Measurements from ENCODE around the gene USP10. TPM values are rescaled to one million over a fixed set of nuclear protein-coding genes. Genes with fewer than 3 reads are reported as not detected.

USP10 gene
- total and polyA plus RNA-seq, 4 donors: 28.2 to 46.1 (median 42.0) TPM

- Histone ChIP-seq H3K9ac (ENCODE audit: low read depth in 1 of 2, low read length in 2 of 2) (no peak overlapping the region), H3K4me3 (ENCODE audit: low read depth in 1 of 3, low read length in 3 of 3) (no peak overlapping the region), H3K9me3 (ENCODE audit: control insufficient read depth in 4 of 4, low read length in 3 of 4) (no peaks in the 10 kb centered on the region), H3K4me1 (ENCODE audit: control insufficient read depth in 4 of 4, insufficient read depth in 4 of 4, low read length in 3 of 4) (no peaks in the 10 kb centered on the region), H3K27me3 (ENCODE audit: control insufficient read depth in 4 of 4, insufficient read depth in 4 of 4, low read length in 3 of 4) (no peaks in the 10 kb centered on the region), H3K36me3 (ENCODE audit: control insufficient read depth in 4 of 4, insufficient read depth in 3 of 4, low read depth in 1 of 4, low read length in 3 of 4) (no peaks in the 10 kb centered on the region), H3K27ac (ENCODE audit: low read depth in 1 of 2, low read length in 2 of 2) (no peak overlapping the region)
- no peak for DNase-seq (ENCODE audit: low spot score)
- TF ChIP-seq JUND (IDR thresholded peaks at IDR 0.05) (no peak), SP1 (IDR thresholded peaks at IDR 0.05) (no peak), FOXA2 (IDR thresholded peaks at IDR 0.05) (no peak), CTCF (IDR thresholded peaks at IDR 0.05; ENCODE audit: low read depth, low read length, missing input control) (no peak), TAF1 (conservative IDR thresholded peaks at IDR 0.05) (no peak), HNF4G (IDR thresholded peaks at IDR 0.05) (no peak), HNF4A (conservative IDR thresholded peaks at IDR 0.05) (no peak), MAX (IDR thresholded peaks at IDR 0.05) (no peak), EGR1 (IDR thresholded peaks at IDR 0.05; ENCODE audit: low read depth in 2 of 2) (no peak), RAD21 (IDR thresholded peaks at IDR 0.05) (no peak), RXRA (IDR thresholded peaks at IDR 0.05) (no peak), FOXA1 (IDR thresholded peaks at IDR 0.05) (no peak), ZBTB33 (IDR thresholded peaks at IDR 0.05) (no peak), GABPA (IDR thresholded peaks at IDR 0.05 in 1 of 2, conservative IDR thresholded peaks at IDR 0.05 in 1 of 2) (no peak), NR2F2 (IDR thresholded peaks at IDR 0.05) (no peak)
- TF ChIP-seq, protein P1, sequence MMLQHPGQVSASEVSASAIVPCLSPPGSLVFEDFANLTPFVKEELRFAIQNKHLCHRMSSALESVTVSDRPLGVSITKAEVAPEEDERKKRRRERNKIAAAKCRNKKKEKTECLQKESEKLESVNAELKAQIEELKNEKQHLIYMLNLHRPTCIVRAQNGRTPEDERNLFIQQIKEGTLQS (IDR thresholded peaks at IDR 0.05): no peak
- TF ChIP-seq, protein P2, sequence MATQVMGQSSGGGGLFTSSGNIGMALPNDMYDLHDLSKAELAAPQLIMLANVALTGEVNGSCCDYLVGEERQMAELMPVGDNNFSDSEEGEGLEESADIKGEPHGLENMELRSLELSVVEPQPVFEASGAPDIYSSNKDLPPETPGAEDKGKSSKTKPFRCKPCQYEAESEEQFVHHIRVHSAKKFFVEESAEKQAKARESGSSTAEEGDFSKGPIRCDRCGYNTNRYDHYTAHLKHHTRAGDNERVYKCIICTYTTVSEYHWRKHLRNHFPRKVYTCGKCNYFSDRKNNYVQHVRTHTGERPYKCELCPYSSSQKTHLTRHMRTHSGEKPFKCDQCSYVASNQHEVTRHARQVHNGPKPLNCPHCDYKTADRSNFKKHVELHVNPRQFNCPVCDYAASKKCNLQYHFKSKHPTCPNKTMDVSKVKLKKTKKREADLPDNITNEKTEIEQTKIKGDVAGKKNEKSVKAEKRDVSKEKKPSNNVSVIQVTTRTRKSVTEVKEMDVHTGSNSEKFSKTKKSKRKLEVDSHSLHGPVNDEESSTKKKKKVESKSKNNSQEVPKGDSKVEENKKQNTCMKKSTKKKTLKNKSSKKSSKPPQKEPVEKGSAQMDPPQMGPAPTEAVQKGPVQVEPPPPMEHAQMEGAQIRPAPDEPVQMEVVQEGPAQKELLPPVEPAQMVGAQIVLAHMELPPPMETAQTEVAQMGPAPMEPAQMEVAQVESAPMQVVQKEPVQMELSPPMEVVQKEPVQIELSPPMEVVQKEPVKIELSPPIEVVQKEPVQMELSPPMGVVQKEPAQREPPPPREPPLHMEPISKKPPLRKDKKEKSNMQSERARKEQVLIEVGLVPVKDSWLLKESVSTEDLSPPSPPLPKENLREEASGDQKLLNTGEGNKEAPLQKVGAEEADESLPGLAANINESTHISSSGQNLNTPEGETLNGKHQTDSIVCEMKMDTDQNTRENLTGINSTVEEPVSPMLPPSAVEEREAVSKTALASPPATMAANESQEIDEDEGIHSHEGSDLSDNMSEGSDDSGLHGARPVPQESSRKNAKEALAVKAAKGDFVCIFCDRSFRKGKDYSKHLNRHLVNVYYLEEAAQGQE (IDR thresholded peaks at IDR 0.05): no peak
- WGBS: 91% methylated on average over 4 of the region's 4 CpGs
These were observed 18.8 kb upstream of the USP10 start for GRCh38 chr16:84680843-84681629.

Measured in liver (tissue), 9 donors.